Colon (tissue), 2 donors: ENCODE data around the gene TAS2R30.

ENCODE experiments used
- FAIRE-seq: peaks from 2 replicates; lab custom pipeline; 2012; peaks lifted over from hg19 to GRCh38; lab: Jason Lieb, UNC
- donor health status: control.
- donor health status: control.

Gene TAS2R30

GRCh38 chr12:11134305-11134704 is at the start of gene TAS2R30:
TSS of gene TAS2R30 (minus strand) at chr12:11134644. CDS start at chr12:11134244, 400 bp downstream.
- no peak for FAIRE-seq

GRCh38 chr12:11183011-11183410 is 48.6 kb upstream of the TAS2R30 start:
- no peak for FAIRE-seq

GRCh38 chr12:11182529-11182928 is 48.1 kb upstream of the TAS2R30 start:
- no peak for FAIRE-seq

- no peak for FAIRE-seq
Observed at GRCh38 chr12:11178250-11178649, 43.8 kb upstream of the TAS2R30 start.

GRCh38 chr12:11174022-11174421 is 39.6 kb upstream of the TAS2R30 start:
- no peak for FAIRE-seq

GRCh38 chr12:11171969-11172675 is 37.7 kb upstream of the TAS2R30 start:
- FAIRE-seq: no peak

- FAIRE-seq: no peak
Observed at GRCh38 chr12:11171145-11171968, 36.9 kb upstream of the TAS2R30 start, which contains the start of gene SMIM10L1. TSS of gene SMIM10L1 (plus strand) at chr12:11171194. CDS start at chr12:11171357, 163 bp downstream.

- FAIRE-seq: no peak
Observed at GRCh38 chr12:11170810-11171144, 36.3 kb upstream of the TAS2R30 start.

- no peak for FAIRE-seq
Observed at GRCh38 chr12:11166300-11166699, 31.9 kb upstream of the TAS2R30 start.

GRCh38 chr12:11164384-11164783 is 29.9 kb upstream of the TAS2R30 start:
- FAIRE-seq: no peak

GRCh38 chr12:11162502-11162901 is 28.1 kb upstream of the TAS2R30 start:
- FAIRE-seq: no peak

GRCh38 chr12:11158885-11159444 is 24.5 kb upstream of the TAS2R30 start:
- FAIRE-seq: no peak

GRCh38 chr12:11154400-11154925 is 20.0 kb upstream of the TAS2R30 start:
- no peak for FAIRE-seq

GRCh38 chr12:11152725-11153124 is 18.3 kb upstream of the TAS2R30 start:
- FAIRE-seq: no peak

- FAIRE-seq: no peak
Observed at GRCh38 chr12:11150832-11151231, 16.4 kb upstream of the TAS2R30 start.

- no peak for FAIRE-seq
Observed at GRCh38 chr12:11147420-11147819, 13.0 kb upstream of the TAS2R30 start.

GRCh38 chr12:11144297-11144696 is 9.9 kb upstream of the TAS2R30 start:
- FAIRE-seq: no peak

- FAIRE-seq: no peak
Observed at GRCh38 chr12:11143352-11143751, 8.9 kb upstream of the TAS2R30 start.

GRCh38 chr12:11136075-11136474 is 1.6 kb upstream of the TAS2R30 start:
- no peak for FAIRE-seq

GRCh38 chr12:11133816-11134215 is 628 bp downstream of the TAS2R30 start:
- no peak for FAIRE-seq

- no peak for FAIRE-seq
Observed at GRCh38 chr12:11133162-11133561, 1.3 kb downstream of the TAS2R30 start.

GRCh38 chr12:11130999-11131398 is 3.4 kb downstream of the TAS2R30 start:
- FAIRE-seq: no peak

GRCh38 chr12:11130382-11130781 is 4.1 kb downstream of the TAS2R30 start:
- no peak for FAIRE-seq
